GM18909 (cell line): ENCODE results near the gene TFF2.

Experiments used
- ATAC-seq: cut with Tn5 transposase; IDR thresholded peaks from one replicate; pipeline ENCODE4 v1.9.1; 2021; ENCODE audit warnings: mild to moderate bottlenecking; ENCODE audit not compliant: unreplicated experiment, poor library complexity

TFF2 gene

GRCh38 chr21:42308914-42309752 lies 41.7 kb downstream of the TFF2 start:
- ATAC-seq, result no peak

DNA sequence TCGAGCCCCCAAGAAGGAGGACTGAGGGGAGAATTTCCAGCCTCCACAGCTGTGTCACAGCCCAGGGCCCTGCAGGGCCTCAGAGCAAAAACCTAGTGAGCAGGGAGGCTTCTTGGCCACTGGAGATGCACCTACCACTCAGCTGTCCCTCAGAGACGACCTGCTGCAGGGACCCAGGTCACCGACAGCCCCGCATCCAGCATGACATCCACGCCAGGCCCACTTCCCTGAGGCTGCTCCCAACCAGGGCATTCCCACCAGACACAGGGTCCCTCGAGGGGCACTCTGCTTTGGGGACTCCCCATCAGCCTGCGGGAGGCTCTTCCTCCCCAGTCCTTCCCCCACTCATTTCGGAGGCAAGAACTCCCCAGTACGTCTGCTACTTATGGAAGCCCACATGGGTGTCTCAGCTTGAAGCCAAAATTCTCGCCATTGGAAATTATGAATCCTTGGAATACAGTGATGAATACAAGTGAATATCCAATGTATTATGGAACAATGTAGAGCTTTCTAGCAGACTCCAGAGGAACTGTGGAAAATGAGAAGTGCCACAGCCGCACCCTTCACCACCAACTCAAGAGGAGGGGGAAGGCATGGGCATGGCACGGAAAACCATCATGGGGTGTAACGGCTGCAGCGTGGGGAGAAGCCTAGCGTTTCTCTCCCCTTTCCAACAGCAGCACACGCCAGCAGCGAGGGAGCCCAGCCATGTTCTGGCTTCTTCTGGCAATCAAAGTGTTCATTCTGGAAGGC lies 42.5 kb downstream of the TFF2 start:
- no peak for ATAC-seq

DNA sequence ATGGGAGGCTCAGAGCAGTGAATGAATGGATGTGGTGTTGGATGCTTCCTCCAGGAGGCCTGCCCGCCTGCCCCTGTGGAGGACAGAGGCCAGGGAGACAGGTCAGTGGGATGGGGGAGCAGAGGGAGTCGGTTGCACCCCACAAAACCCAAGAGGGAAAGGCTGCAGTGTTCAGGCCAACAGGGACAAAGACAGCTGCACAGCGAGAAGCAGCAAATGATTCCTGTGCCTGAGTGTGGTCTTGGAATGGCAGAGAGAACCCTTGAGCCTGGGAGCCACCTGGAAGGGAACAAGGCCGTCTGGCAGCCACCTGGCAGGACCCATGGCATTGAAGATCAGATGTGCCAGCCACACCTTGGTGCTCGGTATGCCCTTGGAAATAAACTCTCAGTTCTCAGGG lies 43.7 kb downstream of the TFF2 start:
- ATAC-seq, result no peak

DNA sequence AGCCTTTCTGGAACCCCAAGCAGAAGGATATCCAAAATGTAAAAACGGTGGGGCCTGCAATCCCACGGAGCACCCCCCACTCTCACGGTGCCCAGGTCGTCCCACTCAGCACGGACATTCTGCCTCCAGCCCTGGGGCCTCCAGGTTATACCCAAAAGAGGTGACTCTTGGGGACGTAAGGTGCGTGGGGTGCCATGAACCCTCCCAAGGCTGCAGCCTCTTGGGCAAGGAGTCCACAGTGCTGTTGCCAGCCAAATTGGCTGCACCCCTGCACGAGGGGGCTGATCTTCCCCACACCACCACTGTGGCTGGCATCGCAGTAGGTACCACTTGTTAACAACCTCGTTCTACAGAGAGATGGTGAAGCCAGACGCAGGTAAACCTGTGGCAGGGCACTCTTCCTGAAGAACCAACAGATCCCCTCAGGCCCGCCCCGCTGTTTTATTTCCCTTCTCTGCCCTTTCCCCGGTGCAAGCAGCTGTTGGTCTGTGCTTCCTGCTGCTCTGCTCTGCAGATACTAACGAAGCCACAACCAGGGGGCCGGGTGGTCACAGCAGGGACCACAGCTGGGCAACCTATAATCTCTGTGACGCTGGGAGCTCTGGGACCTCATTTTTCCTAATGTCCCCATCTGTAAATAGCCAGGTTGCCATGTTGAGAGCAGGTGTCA lies 44.3 kb downstream of the TFF2 start:
- no peak for ATAC-seq

DNA sequence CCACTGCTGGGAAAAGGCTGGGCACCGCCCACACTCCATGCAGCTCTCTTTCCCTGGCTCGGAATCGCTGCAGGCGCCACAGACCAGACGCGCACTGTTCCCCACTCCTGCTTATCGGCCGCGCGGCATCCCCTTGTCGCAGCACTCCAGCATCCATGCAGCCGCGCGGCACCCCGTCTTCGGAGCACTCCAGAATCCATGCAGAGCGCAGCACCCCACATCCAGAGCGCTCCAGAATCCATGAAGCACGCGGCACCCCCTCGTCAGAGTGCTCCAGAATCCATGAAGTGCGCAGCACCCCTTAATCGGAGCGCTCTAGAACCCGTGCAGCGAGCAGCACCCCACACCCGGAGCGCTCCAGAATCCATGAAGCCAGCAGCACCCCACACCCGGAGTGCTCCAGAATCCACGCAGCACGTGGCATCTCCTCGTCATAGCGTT lies 45.1 kb downstream of the TFF2 start:
- no peak for ATAC-seq

DNA sequence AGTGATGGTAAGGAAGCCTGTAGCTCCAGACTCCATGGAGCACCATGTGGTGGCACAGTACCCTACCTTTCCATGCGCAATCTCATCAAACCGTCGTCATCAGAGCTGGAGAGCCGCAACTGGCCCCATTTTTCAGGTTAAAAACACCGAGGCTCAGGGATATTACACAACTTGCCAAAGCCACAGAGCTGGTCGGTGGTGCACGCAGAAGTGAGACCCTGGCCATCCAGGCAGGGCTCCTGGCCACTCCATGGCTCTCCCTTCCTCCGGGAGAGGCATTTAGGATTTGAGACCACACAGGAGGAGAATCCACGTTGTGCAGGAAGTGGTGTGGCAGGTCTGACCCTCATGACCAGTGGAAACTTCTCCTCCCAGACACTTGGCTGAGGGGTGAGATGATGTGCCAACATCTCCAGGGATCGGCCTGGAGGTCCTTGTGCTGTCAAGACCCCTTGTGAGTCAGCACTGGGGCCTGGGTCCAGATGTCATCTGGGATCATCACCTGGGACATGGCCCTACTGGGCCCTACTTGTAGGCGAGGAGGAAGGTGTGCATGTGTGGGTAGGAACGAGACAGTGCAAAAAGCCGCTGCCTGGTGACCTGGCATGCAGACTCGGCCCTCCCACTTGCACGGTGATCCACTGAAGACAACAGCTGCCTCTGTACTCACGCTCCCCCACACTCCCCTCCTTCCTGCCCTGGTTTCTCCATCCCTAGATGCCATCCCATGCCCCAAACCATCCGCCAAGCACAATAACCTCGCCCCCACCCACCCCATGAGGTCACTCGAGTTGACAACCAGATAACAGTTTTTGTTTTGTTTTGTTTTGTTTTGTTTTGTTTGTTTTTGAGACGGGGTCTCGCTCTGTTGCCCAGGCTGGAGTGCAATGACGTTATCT lies 46.0 kb downstream of the TFF2 start:
- ATAC-seq, result no peak

- ATAC-seq, result no peak
Observed at GRCh38 chr21:42303443-42303842, 47.4 kb downstream of the TFF2 start.

GRCh38 chr21:42302794-42303193 lies 48.0 kb downstream of the TFF2 start:
- no peak for ATAC-seq

GRCh38 chr21:42302076-42302650 lies 48.6 kb downstream of the TFF2 start:
- no peak for ATAC-seq

- no peak for ATAC-seq
Observed at GRCh38 chr21:42301371-42302075, 49.3 kb downstream of the TFF2 start.

- no peak for ATAC-seq
Observed at GRCh38 chr21:42300956-42301355, 49.8 kb downstream of the TFF2 start.

- no peak for ATAC-seq
Observed at GRCh38 chr21:42300045-42300583, 50.7 kb downstream of the TFF2 start.

- ATAC-seq, result no peak
Observed at GRCh38 chr21:42299324-42300044, 51.3 kb downstream of the TFF2 start.

DNA sequence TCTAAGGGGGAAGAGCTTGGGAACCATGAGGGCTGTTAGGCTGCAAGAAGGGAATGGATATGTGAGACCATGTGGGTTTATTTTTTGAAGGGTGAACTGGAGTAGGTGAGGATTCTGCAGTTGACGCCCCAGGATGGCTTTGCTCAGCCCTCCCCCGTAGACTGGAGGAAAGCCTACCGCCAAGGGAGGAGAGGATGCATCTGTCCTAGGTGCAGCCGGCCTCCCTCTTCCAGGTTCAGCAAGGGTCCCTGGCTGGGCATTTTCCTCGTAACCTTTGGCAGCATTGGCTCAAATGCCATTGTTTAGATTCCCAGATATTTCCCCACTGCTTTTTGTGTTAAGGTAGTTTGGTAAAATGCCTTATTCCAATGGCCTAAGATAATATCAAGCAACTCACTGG lies 52.1 kb downstream of the TFF2 start:
- ATAC-seq, result no peak

DNA sequence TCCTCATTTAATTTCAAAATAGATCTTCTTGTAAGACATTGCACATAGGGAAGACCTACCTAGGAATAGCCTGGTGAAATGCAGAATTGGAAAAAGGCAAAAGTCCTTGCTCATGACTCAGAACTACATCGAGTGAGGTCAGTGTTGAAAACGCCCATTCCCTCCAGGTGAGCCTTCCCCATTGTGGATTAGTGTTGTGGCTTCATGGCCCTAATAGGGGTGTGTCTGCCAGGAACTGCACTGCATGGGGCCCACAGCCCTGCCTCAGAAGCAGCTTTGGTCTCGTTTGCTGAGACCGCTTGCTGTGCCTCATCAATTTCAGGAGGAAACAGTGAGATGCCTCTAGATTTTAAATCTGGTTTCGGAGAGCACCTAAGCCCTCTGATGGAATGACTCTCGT lies 52.6 kb downstream of the TFF2 start:
- ATAC-seq, result no peak

- no peak for ATAC-seq
Observed at GRCh38 chr21:42297377-42297776, 53.4 kb downstream of the TFF2 start.

GRCh38 chr21:42296501-42296900 lies 54.3 kb downstream of the TFF2 start:
- no peak for ATAC-seq
